HG02588 (cell line): ENCODE results near the gene LFNG.

Experiments
- ATAC-seq: cut with Tn5 transposase; IDR thresholded peaks from one replicate; pipeline ENCODE4 v1.9.1; 2021; ENCODE audit warnings: mild to moderate bottlenecking, moderate library complexity; ENCODE audit not compliant: unreplicated experiment

The LFNG gene

GRCh38 chr7:2482725-2483451 lies 36.7 kb upstream of the LFNG start:
- ATAC-seq = no peak

DNA sequence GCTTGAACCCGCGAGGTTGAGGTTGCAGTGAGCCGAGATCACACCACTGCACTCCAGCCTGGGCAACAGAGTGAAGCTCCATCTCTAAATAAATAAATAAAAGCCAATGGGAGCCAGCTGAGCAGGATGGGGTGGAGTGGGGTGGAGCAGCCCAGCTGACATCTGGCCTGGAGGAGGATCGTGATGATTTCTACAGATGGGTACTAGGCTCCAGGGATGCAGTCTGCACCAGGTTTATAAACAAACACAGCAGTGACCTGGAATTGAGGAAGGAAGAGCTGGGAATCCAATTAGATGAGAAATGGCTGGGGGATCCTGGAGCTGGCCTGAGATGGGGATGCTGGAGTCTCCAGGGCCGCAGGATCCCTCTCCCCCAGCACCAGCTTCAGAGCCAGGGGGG lies 36.1 kb upstream of the LFNG start:
- ATAC-seq = no peak

GRCh38 chr7:2484868-2485267 lies 34.7 kb upstream of the LFNG start:
- no peak for ATAC-seq

GRCh38 chr7:2487586-2488271 lies 31.8 kb upstream of the LFNG start:
- no peak for ATAC-seq

DNA sequence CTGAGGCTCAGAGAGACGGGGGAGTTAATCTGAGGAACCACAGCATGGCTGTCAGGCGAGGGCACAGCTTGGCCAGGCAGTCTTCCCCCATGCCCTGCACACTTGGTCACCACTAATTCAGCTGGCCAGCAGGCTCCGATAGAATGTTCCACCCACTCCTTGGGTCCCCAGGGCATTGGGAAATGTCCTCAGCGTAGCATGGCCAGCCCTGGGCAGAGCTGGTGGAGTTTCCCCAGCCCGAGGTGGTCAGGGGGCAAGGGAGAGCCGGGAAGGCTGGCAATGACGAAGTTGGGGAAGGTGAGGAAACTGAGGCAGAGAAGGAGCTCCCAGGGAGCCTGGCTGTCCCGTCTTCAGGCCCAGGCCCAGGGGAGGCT lies 31.3 kb upstream of the LFNG start:
- ATAC-seq = no peak

DNA sequence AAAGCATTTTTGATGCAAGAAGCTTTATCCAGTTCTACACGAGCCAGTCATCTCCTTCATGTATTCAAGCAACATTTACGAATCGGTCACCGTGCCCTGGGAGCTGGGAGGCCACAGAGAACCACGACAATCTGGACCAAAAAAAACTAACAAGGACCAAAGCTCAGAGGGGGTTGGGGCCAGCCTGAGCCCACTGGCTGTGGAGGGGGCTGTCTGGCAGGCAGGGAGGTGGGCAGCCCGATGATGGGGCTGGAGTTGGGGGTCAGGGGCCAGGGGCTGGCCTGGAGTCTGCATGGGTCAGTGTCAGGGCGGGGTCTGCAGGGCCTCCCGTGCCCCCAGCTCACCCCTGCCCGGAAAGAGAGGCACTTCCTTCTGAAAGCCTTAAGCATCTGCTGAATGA lies 30.9 kb upstream of the LFNG start:
- ATAC-seq = no peak

- ATAC-seq = no peak
These were observed 29.4 kb upstream of the LFNG start for GRCh38 chr7:2490181-2490651.

DNA sequence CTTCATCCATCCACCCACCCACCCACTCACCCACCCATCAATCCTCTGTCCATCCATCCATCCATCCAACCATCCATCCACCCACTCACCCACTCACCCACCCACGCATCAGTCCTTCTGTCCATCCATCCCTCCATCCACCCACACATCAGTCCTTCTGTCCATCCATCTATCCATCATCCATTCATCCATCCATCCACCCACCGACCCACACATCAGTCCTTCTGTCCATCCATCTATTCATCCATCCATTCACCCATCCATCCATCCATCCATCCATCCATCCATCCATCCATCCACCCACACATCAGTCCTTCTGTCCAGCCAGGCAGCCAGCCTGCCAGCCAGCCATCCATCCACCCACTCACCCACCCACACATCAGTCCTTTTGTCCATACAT lies 27.5 kb upstream of the LFNG start:
- no peak for ATAC-seq

- ATAC-seq = no peak
These were observed 26.1 kb upstream of the LFNG start for GRCh38 chr7:2493205-2494164.

DNA sequence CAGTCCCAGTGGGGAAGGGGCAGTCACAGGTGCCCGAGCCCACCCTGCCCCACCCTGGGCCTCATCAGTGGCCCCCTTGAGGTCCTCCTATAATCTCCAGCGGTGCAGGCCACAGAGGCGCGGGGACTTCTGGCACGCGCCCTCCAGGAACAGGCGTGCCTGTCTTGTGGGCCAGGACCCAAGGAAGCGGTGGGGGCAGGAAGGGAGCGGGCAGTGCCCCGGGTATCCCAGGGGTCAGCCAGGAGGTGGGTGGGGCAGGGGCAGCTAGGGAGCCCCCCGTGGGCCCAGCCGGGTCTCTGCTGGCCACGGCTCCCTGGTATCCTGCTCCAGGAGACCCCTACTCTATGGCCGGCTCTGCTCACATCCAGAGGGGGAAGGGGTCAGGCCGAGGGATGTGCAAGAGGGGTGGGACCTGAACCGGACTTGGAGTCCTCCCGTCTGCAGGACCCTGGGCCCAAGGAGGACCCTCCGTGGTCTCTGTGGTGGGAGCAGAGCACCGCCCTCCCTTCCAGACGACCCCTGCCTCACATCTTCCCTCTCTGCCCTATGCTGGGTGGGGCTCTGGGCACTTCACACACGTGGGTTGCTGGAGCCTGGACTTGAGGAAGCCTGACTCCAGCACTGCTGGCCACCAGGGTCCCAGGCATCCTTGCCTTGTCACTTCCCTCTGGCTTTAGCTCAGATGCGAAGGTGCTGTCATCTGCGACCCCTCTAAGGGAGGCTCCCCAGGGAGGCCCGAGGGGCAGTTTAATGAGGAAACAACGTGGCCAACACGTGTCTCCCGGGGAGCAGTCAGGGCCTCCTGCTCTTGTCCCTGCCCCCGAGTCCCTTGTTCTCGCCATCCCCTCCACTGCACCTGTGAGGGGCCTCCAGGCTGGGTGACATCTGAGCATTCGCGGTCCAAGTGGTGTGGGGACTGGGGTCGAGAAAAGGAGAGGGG lies 25.1 kb upstream of the LFNG start:
- ATAC-seq = no peak

GRCh38 chr7:2495418-2496299 lies 23.9 kb upstream of the LFNG start:
- no peak for ATAC-seq

DNA sequence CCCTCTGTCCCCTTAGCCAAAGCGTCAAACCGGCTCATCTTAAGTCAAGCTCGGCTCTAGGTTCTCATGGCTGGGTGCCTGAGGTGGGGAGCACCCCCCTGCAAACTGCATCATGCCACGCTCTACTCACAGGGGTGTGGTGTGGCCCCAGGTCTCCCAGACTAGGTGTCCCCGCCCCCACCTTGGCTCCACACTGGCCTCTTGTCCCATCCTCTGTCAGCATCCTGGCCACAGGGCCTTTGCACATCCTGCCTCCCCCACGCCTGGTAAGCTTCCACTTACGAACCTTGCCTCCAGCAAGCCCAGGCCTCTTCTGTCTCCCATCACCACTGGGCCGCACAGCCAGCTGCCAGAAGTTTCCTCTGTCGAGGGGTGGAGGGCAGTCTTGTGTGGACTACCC lies 23.2 kb upstream of the LFNG start:
- ATAC-seq = no peak

- ATAC-seq = no peak
These were observed 22.5 kb upstream of the LFNG start for GRCh38 chr7:2497065-2497464.

GRCh38 chr7:2497500-2498336 lies 21.9 kb upstream of the LFNG start:
- no peak for ATAC-seq

DNA sequence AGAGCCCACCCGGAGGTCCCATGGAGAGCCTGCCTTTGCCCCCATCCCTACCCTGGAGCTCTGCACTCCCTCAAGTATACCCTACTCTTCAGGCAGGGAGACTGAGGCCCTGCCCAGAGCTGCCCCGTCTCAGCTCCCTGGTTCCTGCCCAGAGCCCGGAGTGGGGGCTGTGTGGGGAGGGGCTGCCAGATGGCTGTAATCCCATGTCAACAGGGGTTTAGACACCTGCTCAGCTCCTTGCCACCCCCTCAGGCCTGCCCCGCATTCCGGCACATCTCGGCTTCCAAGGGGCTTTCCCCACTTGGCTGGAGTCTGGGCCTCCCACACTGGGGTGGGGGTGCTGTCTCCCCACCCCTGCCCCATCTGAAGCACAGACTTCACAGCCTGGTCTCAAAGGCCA lies 20.9 kb upstream of the LFNG start:
- no peak for ATAC-seq

DNA sequence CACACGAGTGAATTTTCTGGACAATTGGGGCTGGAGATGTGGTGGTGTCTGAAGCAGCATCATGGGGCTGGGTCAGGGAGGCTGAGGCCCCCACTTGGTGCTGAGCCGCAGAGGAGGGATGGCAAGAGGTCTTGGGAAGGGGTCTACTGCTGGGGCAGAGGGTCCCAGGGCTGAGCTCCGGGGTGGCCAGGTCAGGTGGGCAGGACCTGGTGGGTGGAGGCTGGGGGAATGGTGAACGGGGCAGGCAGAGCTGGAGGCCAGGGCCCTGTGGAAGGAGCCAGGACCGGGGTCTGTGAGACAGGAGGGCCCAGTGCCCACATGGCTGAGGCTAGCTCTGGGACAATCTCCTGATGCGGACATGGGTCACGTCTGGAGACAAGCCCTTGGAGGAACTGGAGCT lies 20.4 kb upstream of the LFNG start:
- ATAC-seq = no peak

- ATAC-seq = no peak
These were observed 19.7 kb upstream of the LFNG start for GRCh38 chr7:2499719-2500430.

DNA sequence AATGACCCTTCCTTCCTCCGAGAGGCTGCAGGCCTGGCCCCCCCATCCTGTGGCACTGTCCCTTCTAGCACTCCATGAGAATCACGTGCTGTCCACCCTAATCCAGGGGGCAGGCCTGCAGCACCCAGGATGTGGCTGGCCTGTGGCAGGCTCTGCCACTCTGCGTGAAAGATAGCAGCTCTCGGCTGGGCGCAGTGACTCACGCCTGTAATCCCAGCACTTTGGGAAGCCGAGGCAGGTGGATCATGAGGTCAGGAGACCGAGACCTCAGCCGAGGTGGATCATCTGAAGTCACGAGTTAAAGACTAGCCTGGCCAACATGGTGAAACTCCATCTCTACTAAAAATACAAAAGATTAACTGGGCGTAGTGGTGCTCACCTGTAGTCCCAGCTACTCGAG lies 18.9 kb upstream of the LFNG start:
- no peak for ATAC-seq
